Fibroblast of the aortic adventitia (primary cell): ENCODE measurements around the gene SPATA19. TPM values are rescaled to one million over a fixed set of nuclear protein-coding genes. Genes with fewer than 3 reads are reported as not detected.

Experiments
- DNase-seq: peaks from one replicate; pipeline ENCODE4 v3.0.0-alpha.2; 2010; ENCODE audit warnings: low read depth
- H3K4me3 ChIP-seq: 2 replicates; pipeline ENCODE4 v1.5.1; 2011; ENCODE audit warnings: low read depth, mild to moderate bottlenecking, control low read depth, low read length, moderate library complexity
- total RNA-seq: library from RNA; depleted of rRNA; stranded (reverse); fragments of >200 nt; gene quantifications from 2 replicates; pipeline ENCODE4 v1.2.3, GENCODE V29; 2012; ENCODE audit warnings: low replicate concordance
- TF ChIP-seq, protein P1 (sequence below): IDR thresholded peaks from 2 replicates; pipeline ENCODE4 v1.5.1; 2011; ENCODE audit warnings: mild to moderate bottlenecking, low read length, control low read depth, inconsistent platforms; ENCODE audit not compliant: insufficient read depth

SPATA19 gene
- total RNA-seq, 1 donor: not detected

DNA sequence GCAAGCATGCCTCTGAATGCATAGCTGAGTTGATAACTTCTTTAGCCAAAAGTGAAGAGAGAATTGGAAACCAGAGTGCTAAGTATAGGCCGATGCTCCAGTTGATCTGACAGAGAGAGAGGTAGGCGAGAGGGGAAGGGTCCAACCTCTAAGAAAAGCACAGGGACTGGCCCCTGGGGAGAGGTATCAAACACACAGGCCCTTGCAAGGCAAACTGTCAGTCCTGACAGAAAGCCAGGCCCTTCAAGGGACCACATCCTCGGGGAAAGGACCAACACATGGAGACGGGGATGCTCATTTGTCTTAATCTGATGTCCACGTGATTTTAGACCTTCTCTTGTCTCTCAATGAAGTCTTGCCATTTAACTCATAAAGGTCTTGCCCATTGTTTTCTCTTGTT lies 43.9 kb upstream of the SPATA19 start:
- no peak for DNase-seq
- no peak overlapping the region for H3K4me3 ChIP-seq
- TF ChIP-seq, protein P1, sequence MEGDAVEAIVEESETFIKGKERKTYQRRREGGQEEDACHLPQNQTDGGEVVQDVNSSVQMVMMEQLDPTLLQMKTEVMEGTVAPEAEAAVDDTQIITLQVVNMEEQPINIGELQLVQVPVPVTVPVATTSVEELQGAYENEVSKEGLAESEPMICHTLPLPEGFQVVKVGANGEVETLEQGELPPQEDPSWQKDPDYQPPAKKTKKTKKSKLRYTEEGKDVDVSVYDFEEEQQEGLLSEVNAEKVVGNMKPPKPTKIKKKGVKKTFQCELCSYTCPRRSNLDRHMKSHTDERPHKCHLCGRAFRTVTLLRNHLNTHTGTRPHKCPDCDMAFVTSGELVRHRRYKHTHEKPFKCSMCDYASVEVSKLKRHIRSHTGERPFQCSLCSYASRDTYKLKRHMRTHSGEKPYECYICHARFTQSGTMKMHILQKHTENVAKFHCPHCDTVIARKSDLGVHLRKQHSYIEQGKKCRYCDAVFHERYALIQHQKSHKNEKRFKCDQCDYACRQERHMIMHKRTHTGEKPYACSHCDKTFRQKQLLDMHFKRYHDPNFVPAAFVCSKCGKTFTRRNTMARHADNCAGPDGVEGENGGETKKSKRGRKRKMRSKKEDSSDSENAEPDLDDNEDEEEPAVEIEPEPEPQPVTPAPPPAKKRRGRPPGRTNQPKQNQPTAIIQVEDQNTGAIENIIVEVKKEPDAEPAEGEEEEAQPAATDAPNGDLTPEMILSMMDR: no peak

DNA sequence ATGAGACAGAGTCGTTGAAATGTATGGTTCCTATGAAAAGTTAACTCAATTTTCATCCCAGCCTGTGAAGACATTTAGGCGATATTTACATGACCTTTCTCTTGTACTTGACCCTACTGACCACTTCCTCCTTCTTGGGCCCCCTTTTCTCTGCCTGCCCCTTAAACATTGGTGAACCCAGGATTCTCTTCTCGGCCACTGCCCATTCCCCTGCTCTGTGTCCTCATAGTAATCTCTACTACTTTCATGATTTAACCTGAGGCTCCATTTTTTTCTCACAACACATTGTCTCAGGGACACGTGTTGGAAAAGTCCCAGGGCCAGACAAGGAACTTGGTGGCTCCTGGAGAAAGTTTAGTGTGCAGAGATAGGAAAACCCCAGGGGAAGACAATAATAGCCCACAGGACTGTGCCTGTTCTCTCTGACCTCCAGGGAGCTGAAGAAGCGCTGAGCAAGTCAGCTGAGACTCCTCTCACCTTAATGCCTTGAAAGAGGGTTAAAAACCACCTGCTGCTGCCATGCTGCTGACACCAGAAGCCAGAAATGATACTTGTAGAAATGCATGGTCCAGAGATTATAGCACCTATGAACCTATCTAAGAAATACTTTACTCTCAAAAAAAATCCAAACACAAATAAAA lies 42.5 kb upstream of the SPATA19 start:
- no peak for DNase-seq
- H3K4me3 ChIP-seq: no peak overlapping the region
- TF ChIP-seq, protein P1: no peak

GRCh38 chr11:133886029-133886428 lies 40.7 kb upstream of the SPATA19 start:
- TF ChIP-seq, protein P1: no peak

DNA sequence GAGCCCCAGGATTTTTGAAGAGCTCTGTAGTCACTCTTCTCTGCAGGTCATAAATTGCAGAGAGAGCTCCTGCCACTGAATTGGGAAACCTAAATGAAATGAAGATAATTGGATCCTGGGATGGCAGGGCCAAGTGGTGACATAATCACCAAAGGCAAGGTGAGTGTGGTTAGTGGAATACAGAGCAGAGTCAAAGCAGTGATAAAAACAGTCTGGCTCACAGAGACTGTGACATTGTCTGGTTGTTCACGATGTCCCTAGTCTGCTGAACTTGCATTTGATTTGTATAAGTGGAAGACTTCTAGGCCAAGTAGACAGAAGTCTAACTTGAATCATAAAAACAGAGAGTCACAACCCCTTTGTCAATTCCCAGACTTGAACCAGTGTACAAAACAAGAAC lies 26.8 kb upstream of the SPATA19 start:
- no peak overlapping the region for H3K4me3 ChIP-seq
- TF ChIP-seq, protein P1: no peak
- no peak for DNase-seq

More at GRCh38 chr11:133886029-133886428, 40.7 kb upstream of the SPATA19 start:
- no peak for DNase-seq
- H3K4me3 ChIP-seq: no peak overlapping the region

GRCh38 chr11:133867456-133867855 lies 22.1 kb upstream of the SPATA19 start:
- H3K4me3 ChIP-seq: no peak overlapping the region
- TF ChIP-seq, protein P1: no peak
- DNase-seq: no peak

DNA sequence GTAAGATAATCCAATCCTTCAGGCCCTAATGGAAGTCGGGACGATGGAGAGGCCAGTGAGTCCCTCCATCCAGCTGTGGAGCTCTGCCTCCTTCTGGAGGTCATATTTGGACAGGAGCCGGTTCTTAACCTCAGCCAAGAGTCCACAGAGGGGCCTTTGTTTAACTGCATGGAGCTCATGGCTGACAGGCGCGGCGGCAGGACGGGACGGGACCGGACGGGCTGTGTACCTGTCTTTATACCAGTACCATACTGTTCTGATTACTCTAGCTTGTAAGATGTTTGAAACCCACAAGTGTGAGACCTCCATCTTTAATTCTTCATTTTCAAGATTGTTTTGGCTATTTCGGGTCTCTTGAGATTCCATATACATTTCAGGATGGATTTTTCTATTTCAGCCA lies 20.2 kb upstream of the SPATA19 start:
- H3K4me3 ChIP-seq: no peak overlapping the region
- TF ChIP-seq, protein P1: no peak

DNA sequence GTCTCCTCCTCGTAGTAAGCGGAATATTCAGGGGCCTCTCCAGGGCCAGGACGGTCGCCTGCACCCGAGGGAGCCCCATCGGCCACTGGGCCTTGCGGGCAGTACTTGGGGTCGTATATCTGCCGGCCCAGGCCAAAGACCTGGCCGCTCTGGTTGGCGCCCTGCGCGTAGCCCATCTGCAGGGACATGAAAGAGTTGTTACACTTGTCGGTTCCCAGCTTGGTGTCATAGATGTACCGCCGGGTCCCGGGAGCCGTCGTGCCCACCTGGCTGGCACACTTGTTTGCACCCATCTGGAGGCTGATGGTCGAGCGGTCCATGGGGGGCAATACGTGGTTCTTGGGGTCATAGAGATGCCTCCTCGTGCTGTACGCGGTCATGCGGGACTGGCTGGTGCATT lies 19.4 kb upstream of the SPATA19 start:
- no peak overlapping the region for H3K4me3 ChIP-seq
- no peak for DNase-seq
- TF ChIP-seq, protein P1: no peak

More for the DNA sequence above, 20.2 kb upstream of the SPATA19 start:
- no peak for DNase-seq
